Measurements from ENCODE around the gene ARHGAP26.
"Not testable (repeated sequence)": the region's sequence is repeated elsewhere in the genome, so short reads cannot be mapped to it uniquely, and the experiment has no call there.

Gene ARHGAP26

GRCh38 chr5:142922223-142922952, 152.2 kb downstream of the ARHGAP26 start:
- Histone ChIP-seq H3K27me3 (ENCODE audit: control insufficient read depth, insufficient read depth, low read length) (no peaks in the 10 kb centered on the region), H3K4me1 (ENCODE audit: control insufficient read depth, insufficient read depth, low read length) (peaks cover 17% of the 10 kb centered on the region), H3K9ac (ENCODE audit: low read depth, low read length) (no peak overlapping the region)

GRCh38 chr5:142924135-142924883, 154.1 kb downstream of the ARHGAP26 start:
- H3K27me3 ChIP-seq (ENCODE audit: control insufficient read depth, insufficient read depth, low read length), result no peaks in the 10 kb centered on the region
- no peaks in the 10 kb centered on the region for H3K9me3 ChIP-seq (replicated peaks; ENCODE audit: low read length)
- peaks cover 17% of the 10 kb centered on the region for H3K4me1 ChIP-seq (ENCODE audit: control insufficient read depth, insufficient read depth, low read length)
- no peak overlapping the region for H3K9ac ChIP-seq (ENCODE audit: low read depth, low read length)
- H3K4me3 ChIP-seq (ENCODE audit: low read length), result no peak overlapping the region
- no peak overlapping the region for H3K4me2 ChIP-seq (ENCODE audit: low read length)
- no peaks in the 10 kb centered on the region for H3K36me3 ChIP-seq (ENCODE audit: insufficient read depth, low read length)

More at GRCh38 chr5:142922223-142922952, 152.2 kb downstream of the ARHGAP26 start:
- H3K4me2 ChIP-seq (ENCODE audit: low read length), result no peak overlapping the region
- H3K9me3 ChIP-seq (replicated peaks; ENCODE audit: low read length), result no peaks in the 10 kb centered on the region
- no peaks in the 10 kb centered on the region for H3K36me3 ChIP-seq (ENCODE audit: insufficient read depth, low read length)
- no peak overlapping the region for H3K4me3 ChIP-seq (ENCODE audit: low read length)

GRCh38 chr5:142925795-142926194, 155.6 kb downstream of the ARHGAP26 start:
- Histone ChIP-seq H3K4me1 (ENCODE audit: control insufficient read depth, insufficient read depth, low read length) (peaks cover 17% of the 10 kb centered on the region), H3K9me3 (replicated peaks; ENCODE audit: low read length) (no peaks in the 10 kb centered on the region), H3K27me3 (ENCODE audit: control insufficient read depth, insufficient read depth, low read length) (no peaks in the 10 kb centered on the region), H3K36me3 (ENCODE audit: insufficient read depth, low read length) (no peaks in the 10 kb centered on the region), H3K4me3 (ENCODE audit: low read length) (peak overlapping the region; percentile 11), H3K4me2 (ENCODE audit: low read length) (peak overlapping the region; percentile 43), H3K9ac (ENCODE audit: low read depth, low read length) (no peak overlapping the region)

- Histone ChIP-seq H3K4me2 (ENCODE audit: low read length) (no peak overlapping the region), H3K27me3 (ENCODE audit: control insufficient read depth, insufficient read depth, low read length) (no peaks in the 10 kb centered on the region), H3K9me3 (replicated peaks; ENCODE audit: low read length) (no peaks in the 10 kb centered on the region), H3K4me1 (ENCODE audit: control insufficient read depth, insufficient read depth, low read length) (peaks cover 17% of the 10 kb centered on the region), H3K4me3 (ENCODE audit: low read length) (no peak overlapping the region), H3K36me3 (ENCODE audit: insufficient read depth, low read length) (no peaks in the 10 kb centered on the region), H3K9ac (ENCODE audit: low read depth, low read length) (no peak overlapping the region)
Measured at GRCh38 chr5:142926549-142926948, 156.4 kb downstream of the ARHGAP26 start.

GRCh38 chr5:142928999-142929398, 158.8 kb downstream of the ARHGAP26 start:
- not testable (repeated sequence) for H3K4me2 ChIP-seq (ENCODE audit: low read length); H3K36me3 ChIP-seq (ENCODE audit: insufficient read depth, low read length); H3K4me3 ChIP-seq (ENCODE audit: low read length); H3K9ac ChIP-seq (ENCODE audit: low read depth, low read length); H3K9me3 ChIP-seq (replicated peaks; ENCODE audit: low read length); H3K27me3 ChIP-seq (ENCODE audit: control insufficient read depth, insufficient read depth, low read length)
- H3K4me1 ChIP-seq (ENCODE audit: control insufficient read depth, insufficient read depth, low read length), result peaks cover 11% of the 10 kb centered on the region

GRCh38 chr5:142929587-142929986, 159.4 kb downstream of the ARHGAP26 start:
- Histone ChIP-seq H3K27me3 (ENCODE audit: control insufficient read depth, insufficient read depth, low read length) (no peaks in the 10 kb centered on the region), H3K9me3 (replicated peaks; ENCODE audit: low read length) (no peaks in the 10 kb centered on the region), H3K4me1 (ENCODE audit: control insufficient read depth, insufficient read depth, low read length) (peaks cover 11% of the 10 kb centered on the region), H3K4me2 (ENCODE audit: low read length) (no peak overlapping the region), H3K36me3 (ENCODE audit: insufficient read depth, low read length) (no peaks in the 10 kb centered on the region), H3K4me3 (ENCODE audit: low read length) (no peak overlapping the region), H3K9ac (ENCODE audit: low read depth, low read length) (no peak overlapping the region)

- H3K27me3 ChIP-seq (ENCODE audit: control insufficient read depth, insufficient read depth, low read length), result no peaks in the 10 kb centered on the region
- H3K9ac ChIP-seq (ENCODE audit: low read depth, low read length), result no peak overlapping the region
- H3K4me1 ChIP-seq (ENCODE audit: control insufficient read depth, insufficient read depth, low read length), result peaks cover 9% of the 10 kb centered on the region
- no peak overlapping the region for H3K4me3 ChIP-seq (ENCODE audit: low read length)
- H3K4me2 ChIP-seq (ENCODE audit: low read length), result no peak overlapping the region
- no peaks in the 10 kb centered on the region for H3K9me3 ChIP-seq (replicated peaks; ENCODE audit: low read length)
- H3K36me3 ChIP-seq (ENCODE audit: insufficient read depth, low read length), result no peaks in the 10 kb centered on the region
Measured at GRCh38 chr5:142930395-142931110, 160.4 kb downstream of the ARHGAP26 start.

- no peak overlapping the region for H3K9ac ChIP-seq (ENCODE audit: low read depth, low read length)
- H3K4me1 ChIP-seq (ENCODE audit: control insufficient read depth, insufficient read depth, low read length), result no peaks in the 10 kb centered on the region
- H3K27me3 ChIP-seq (ENCODE audit: control insufficient read depth, insufficient read depth, low read length), result no peaks in the 10 kb centered on the region
- H3K9me3 ChIP-seq (replicated peaks; ENCODE audit: low read length), result no peaks in the 10 kb centered on the region
- no peak overlapping the region for H3K4me2 ChIP-seq (ENCODE audit: low read length)
- H3K36me3 ChIP-seq (ENCODE audit: insufficient read depth, low read length), result no peaks in the 10 kb centered on the region
- H3K4me3 ChIP-seq (ENCODE audit: low read length), result no peak overlapping the region
Measured at GRCh38 chr5:142931896-142932686, 161.9 kb downstream of the ARHGAP26 start.

- no peaks in the 10 kb centered on the region for H3K36me3 ChIP-seq (ENCODE audit: insufficient read depth, low read length)
- H3K9ac ChIP-seq (ENCODE audit: low read depth, low read length), result no peak overlapping the region
- no peak overlapping the region for H3K4me3 ChIP-seq (ENCODE audit: low read length)
- no peaks in the 10 kb centered on the region for H3K9me3 ChIP-seq (replicated peaks; ENCODE audit: low read length)
- no peaks in the 10 kb centered on the region for H3K4me1 ChIP-seq (ENCODE audit: control insufficient read depth, insufficient read depth, low read length)
- no peaks in the 10 kb centered on the region for H3K27me3 ChIP-seq (ENCODE audit: control insufficient read depth, insufficient read depth, low read length)
- H3K4me2 ChIP-seq (ENCODE audit: low read length), result no peak overlapping the region
Measured at GRCh38 chr5:142934051-142934762, 164.0 kb downstream of the ARHGAP26 start.

- Histone ChIP-seq H3K9ac (ENCODE audit: low read depth, low read length) (no peak overlapping the region), H3K4me3 (ENCODE audit: low read length) (no peak overlapping the region), H3K4me2 (ENCODE audit: low read length) (no peak overlapping the region), H3K4me1 (ENCODE audit: control insufficient read depth, insufficient read depth, low read length) (no peaks in the 10 kb centered on the region), H3K27me3 (ENCODE audit: control insufficient read depth, insufficient read depth, low read length) (no peaks in the 10 kb centered on the region), H3K36me3 (ENCODE audit: insufficient read depth, low read length) (no peaks in the 10 kb centered on the region), H3K9me3 (replicated peaks; ENCODE audit: low read length) (no peaks in the 10 kb centered on the region)
Measured at GRCh38 chr5:142935014-142935413, 164.8 kb downstream of the ARHGAP26 start.
